Measurements from ENCODE around the gene LIPG.
"Not testable (repeated sequence)": the region's sequence is repeated elsewhere in the genome, so short reads cannot be mapped to it uniquely, and the experiment has no call there.

Gene LIPG

GRCh38 chr18:49579041-49579440 lies 17.2 kb downstream of the LIPG start:
- not testable (repeated sequence) for DNase-seq

- not testable (repeated sequence) for DNase-seq
Observed at GRCh38 chr18:49579583-49579982, 17.7 kb downstream of the LIPG start.

- no peak for DNase-seq
Observed at GRCh38 chr18:49580279-49580678, 18.4 kb downstream of the LIPG start.

GRCh38 chr18:49581371-49581770 lies 19.5 kb downstream of the LIPG start:
- no peak for DNase-seq

- DNase-seq, result no peak
Observed at GRCh38 chr18:49582579-49582978, 20.7 kb downstream of the LIPG start.

- DNase-seq, result no peak
Observed at GRCh38 chr18:49584394-49584793, 22.5 kb downstream of the LIPG start.

- DNase-seq, result not testable (repeated sequence)
Observed at GRCh38 chr18:49584951-49585350, 23.1 kb downstream of the LIPG start.

- no peak for DNase-seq
Observed at GRCh38 chr18:49585781-49586663, 24.2 kb downstream of the LIPG start.

- DNase-seq, result no peak
Observed at GRCh38 chr18:49588171-49588570, 26.3 kb downstream of the LIPG start.

- DNase-seq, result no peak
Observed at GRCh38 chr18:49588971-49589370, 27.1 kb downstream of the LIPG start.

GRCh38 chr18:49590608-49591007 lies 28.8 kb downstream of the LIPG start:
- DNase-seq, result no peak

GRCh38 chr18:49591271-49591670 lies 29.4 kb downstream of the LIPG start:
- no peak for DNase-seq

- no peak for DNase-seq
Observed at GRCh38 chr18:49591775-49592174, 29.9 kb downstream of the LIPG start.

GRCh38 chr18:49596687-49597086 lies 34.8 kb downstream of the LIPG start:
- no peak for DNase-seq

GRCh38 chr18:49597157-49597931 lies 35.5 kb downstream of the LIPG start:
- no peak for DNase-seq

- DNase-seq, result no peak
Observed at GRCh38 chr18:49601211-49601610, 39.4 kb downstream of the LIPG start.

GRCh38 chr18:49608366-49609255 lies 46.8 kb downstream of the LIPG start:
- DNase-seq, result no peak

- no peak for DNase-seq
Observed at GRCh38 chr18:49609256-49610021, 47.6 kb downstream of the LIPG start.

- no peak for DNase-seq
Observed at GRCh38 chr18:49610022-49610445, 48.2 kb downstream of the LIPG start.

- no peak for DNase-seq
Observed at GRCh38 chr18:49611316-49611715, 49.5 kb downstream of the LIPG start.

GRCh38 chr18:49612515-49613033 lies 50.7 kb downstream of the LIPG start:
- no peak for DNase-seq

GRCh38 chr18:49613141-49613640 lies 51.3 kb downstream of the LIPG start:
- no peak for DNase-seq
